OCI-LY1 (cell line): ENCODE measurements around the gene HCN1.

Experiments
- CTCF ChIP-seq: fragments of 200-600 bp; sonication (generic), shearing (Covaris generic); IDR thresholded peaks from 2 replicates; pipeline ENCODE4 v1.5.1; 2017; ENCODE audit warnings: mild to moderate bottlenecking, antibody characterized with exemption, low read length, moderate library complexity, mixed read lengths
- EZH2 ChIP-seq: fragments of 200-600 bp; sonication (generic), shearing (Covaris generic); IDR thresholded peaks from 2 replicates; pipeline ENCODE4 v1.8.0; 2017; ENCODE audit warnings: borderline replicate concordance, mixed run types, mild to moderate bottlenecking, antibody characterized with exemption, low read length, moderate library complexity, mixed read lengths

- TF ChIP-seq EZH2 (no peak), CTCF (no peak)
Measured at GRCh38 chr5:45262061-45262590, 434.1 kb downstream of the HCN1 start.
